ENCODE measurements around the gene TCF4. TPM values are rescaled to one million over a fixed set of nuclear protein-coding genes. Genes with fewer than 3 reads are reported as not detected.

TCF4 gene
- total RNA-seq, 2 experiments from 2014 or later, result 75.9 to 76.0 TPM

DNA sequence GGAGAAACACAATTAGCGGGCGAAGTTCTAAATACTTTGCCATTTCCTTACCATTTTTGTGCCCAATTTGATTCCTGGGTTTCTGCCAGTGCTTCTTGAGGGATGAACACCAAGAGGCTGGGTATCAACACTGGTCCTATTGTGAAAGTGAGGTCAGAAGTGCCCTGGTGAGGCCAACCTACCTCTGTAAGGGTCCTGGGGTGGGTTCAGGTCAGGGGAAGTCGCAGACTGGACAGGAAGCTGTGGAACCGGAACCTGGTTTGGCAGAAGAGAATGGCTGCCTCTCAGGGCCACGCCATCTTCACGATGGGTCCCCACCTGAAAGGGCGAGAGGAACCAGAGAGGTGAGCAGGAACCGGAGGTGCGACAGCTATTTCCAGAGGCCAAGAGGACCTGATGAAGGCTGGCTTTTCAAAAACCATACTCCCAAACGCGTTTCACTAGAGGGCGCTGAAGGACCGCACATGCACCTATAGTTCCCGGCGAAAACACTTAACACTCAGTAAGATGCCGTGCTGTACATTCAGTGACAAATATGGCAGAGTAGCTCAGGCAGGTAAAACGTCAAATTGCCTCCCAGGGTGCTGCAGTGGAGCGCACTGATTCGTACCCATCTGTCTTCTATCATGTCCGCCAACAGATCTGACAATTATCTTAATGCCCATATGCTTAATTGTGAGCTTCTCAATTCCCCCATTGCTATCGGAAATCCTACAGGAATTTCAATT, 353.5 kb downstream of the TCF4 start:
- POLR2A ChIA-PET, result no interaction called here
- intact Hi-C loops (cut with micrococcal nuclease; ENCODE audit: unreplicated experiment), result loop anchor here (10.0 kb wide), 3 partner anchors 180 to 1340 kb away; no protein-coding TSS in a partner anchor
- Histone ChIP-seq H3K36me3 (ENCODE audit: insufficient read depth, low read length) (peaks cover 44% of the 10 kb centered on the region), H2AFZ (ENCODE audit: low read length) (no peak overlapping the region), H3K4me1 (ENCODE audit: insufficient read depth, low read length, poor library complexity, severe bottlenecking) (no peaks in the 10 kb centered on the region), H3K27ac (ENCODE audit: low read depth, low read length, poor library complexity, severe bottlenecking) (no peak overlapping the region), H3K4me2 (ENCODE audit: low read length) (no peak overlapping the region), H3K79me2 (ENCODE audit: insufficient read depth, low read depth, low read length) (no peaks in the 10 kb centered on the region), H3K4me3 (ENCODE audit: low read depth, low read length, poor library complexity, severe bottlenecking) (no peak overlapping the region), H3K9me3 (ENCODE audit: low read length) (no peaks in the 10 kb centered on the region), H4K20me1 (ENCODE audit: insufficient read depth, low read length) (no peaks in the 10 kb centered on the region), H3K9me2 (ENCODE audit: insufficient read depth, low read length) (no peaks in the 10 kb centered on the region)
- no TSS peak for BruUV-seq (replicated peaks)
- peak; percentile 61 for DNase-seq (ENCODE audit: low spot score)
- TF ChIP-seq EZH2phosphoT487 (IDR thresholded peaks at IDR 0.05; ENCODE audit: borderline replicate concordance, low read depth, low read length), result no peak
- TF ChIP-seq, protein P1, sequence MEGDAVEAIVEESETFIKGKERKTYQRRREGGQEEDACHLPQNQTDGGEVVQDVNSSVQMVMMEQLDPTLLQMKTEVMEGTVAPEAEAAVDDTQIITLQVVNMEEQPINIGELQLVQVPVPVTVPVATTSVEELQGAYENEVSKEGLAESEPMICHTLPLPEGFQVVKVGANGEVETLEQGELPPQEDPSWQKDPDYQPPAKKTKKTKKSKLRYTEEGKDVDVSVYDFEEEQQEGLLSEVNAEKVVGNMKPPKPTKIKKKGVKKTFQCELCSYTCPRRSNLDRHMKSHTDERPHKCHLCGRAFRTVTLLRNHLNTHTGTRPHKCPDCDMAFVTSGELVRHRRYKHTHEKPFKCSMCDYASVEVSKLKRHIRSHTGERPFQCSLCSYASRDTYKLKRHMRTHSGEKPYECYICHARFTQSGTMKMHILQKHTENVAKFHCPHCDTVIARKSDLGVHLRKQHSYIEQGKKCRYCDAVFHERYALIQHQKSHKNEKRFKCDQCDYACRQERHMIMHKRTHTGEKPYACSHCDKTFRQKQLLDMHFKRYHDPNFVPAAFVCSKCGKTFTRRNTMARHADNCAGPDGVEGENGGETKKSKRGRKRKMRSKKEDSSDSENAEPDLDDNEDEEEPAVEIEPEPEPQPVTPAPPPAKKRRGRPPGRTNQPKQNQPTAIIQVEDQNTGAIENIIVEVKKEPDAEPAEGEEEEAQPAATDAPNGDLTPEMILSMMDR (conservative IDR thresholded peaks at IDR 0.05; ENCODE audit: low read length), result peak; percentile 77
- CTCF ChIA-PET (ENCODE audit: unreplicated experiment), result interaction anchor here (0.5 to 0.6 kb wide), 2 partner anchors 273 to 548 kb away, joined by 3 read pairs; no protein-coding TSS in a partner anchor

DNA sequence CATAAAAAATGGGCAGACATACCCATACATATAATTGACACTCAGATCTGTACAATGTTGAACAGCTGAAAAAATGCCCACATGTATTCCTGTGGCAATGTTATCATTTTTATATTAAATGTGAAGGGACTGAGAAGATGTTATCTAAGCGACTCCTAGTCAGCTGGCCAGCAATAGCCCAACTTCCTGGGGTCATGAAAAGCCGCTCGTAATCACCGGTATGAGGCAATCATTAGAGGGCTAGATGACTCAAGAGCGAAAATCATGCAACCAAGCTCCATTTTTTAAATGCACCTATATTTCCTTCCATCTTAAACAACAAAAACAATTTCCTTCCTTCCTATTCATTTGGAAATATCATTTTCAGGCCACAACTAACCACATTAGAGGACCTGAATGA, 354.1 kb downstream of the TCF4 start:
- no TSS peak for BruUV-seq (replicated peaks)
- CTCF ChIA-PET (ENCODE audit: unreplicated experiment), result no interaction called here
- H3K79me2 ChIP-seq (ENCODE audit: insufficient read depth, low read depth, low read length), result no peaks in the 10 kb centered on the region
- intact Hi-C loops (cut with micrococcal nuclease; ENCODE audit: unreplicated experiment), result loop anchor here (10.0 kb wide), 3 partner anchors 181 to 1341 kb away; no protein-coding TSS in a partner anchor
- TF ChIP-seq, protein P1 (conservative IDR thresholded peaks at IDR 0.05; ENCODE audit: low read length), result no peak
- TF ChIP-seq EZH2phosphoT487 (IDR thresholded peaks at IDR 0.05; ENCODE audit: borderline replicate concordance, low read depth, low read length), result no peak
- H3K27ac ChIP-seq (ENCODE audit: low read depth, low read length, poor library complexity, severe bottlenecking), result no peak overlapping the region
- no peaks in the 10 kb centered on the region for H4K20me1 ChIP-seq (ENCODE audit: insufficient read depth, low read length)
- POLR2A ChIA-PET, result interaction anchor here (0.9 kb wide), 1 partner anchor 43 kb away, joined by 3 read pairs; no protein-coding TSS in a partner anchor
- no peaks in the 10 kb centered on the region for H3K4me1 ChIP-seq (ENCODE audit: insufficient read depth, low read length, poor library complexity, severe bottlenecking)
- no peak overlapping the region for H3K4me2 ChIP-seq (ENCODE audit: low read length)
- no peak for DNase-seq (ENCODE audit: low spot score)
- no peak overlapping the region for H2AFZ ChIP-seq (ENCODE audit: low read length)
- peaks cover 48% of the 10 kb centered on the region for H3K36me3 ChIP-seq (ENCODE audit: insufficient read depth, low read length)
- no peaks in the 10 kb centered on the region for H3K9me3 ChIP-seq (ENCODE audit: low read length)
- H3K9me2 ChIP-seq (ENCODE audit: insufficient read depth, low read length), result no peaks in the 10 kb centered on the region
- no peak overlapping the region for H3K4me3 ChIP-seq (ENCODE audit: low read depth, low read length, poor library complexity, severe bottlenecking)

DNA sequence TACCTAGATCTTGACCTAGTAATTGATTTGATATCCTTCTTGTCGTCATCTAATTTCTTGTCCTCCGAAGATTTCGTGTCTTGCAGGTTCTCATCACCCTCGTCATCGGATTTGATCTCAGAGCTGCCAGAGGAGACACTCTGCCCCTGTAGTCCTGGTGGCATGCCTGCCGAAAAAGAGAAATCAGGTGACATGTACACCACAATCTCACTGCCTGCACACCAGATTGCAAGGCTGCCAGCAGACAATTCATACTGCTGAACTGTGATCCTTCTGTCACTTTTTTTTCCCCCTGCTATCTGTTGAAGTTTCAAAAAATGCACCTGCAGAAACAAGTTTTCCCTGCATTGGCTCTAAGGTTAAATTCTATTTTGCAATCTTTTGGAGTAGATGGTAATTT, 355.5 kb downstream of the TCF4 start:
- POLR2A ChIA-PET, result no interaction called here
- H3K9me2 ChIP-seq (ENCODE audit: insufficient read depth, low read length), result no peaks in the 10 kb centered on the region
- TF ChIP-seq EZH2phosphoT487 (IDR thresholded peaks at IDR 0.05; ENCODE audit: borderline replicate concordance, low read depth, low read length), result no peak
- TF ChIP-seq, protein P1 (conservative IDR thresholded peaks at IDR 0.05; ENCODE audit: low read length), result no peak
- no TSS peak for BruUV-seq (replicated peaks)
- no peaks in the 10 kb centered on the region for H3K9me3 ChIP-seq (ENCODE audit: low read length)
- H4K20me1 ChIP-seq (ENCODE audit: insufficient read depth, low read length), result no peaks in the 10 kb centered on the region
- no peaks in the 10 kb centered on the region for H3K79me2 ChIP-seq (ENCODE audit: insufficient read depth, low read depth, low read length)
- no peak overlapping the region for H3K4me2 ChIP-seq (ENCODE audit: low read length)
- no peaks in the 10 kb centered on the region for H3K4me1 ChIP-seq (ENCODE audit: insufficient read depth, low read length, poor library complexity, severe bottlenecking)
- H3K36me3 ChIP-seq (ENCODE audit: insufficient read depth, low read length), result peaks cover 61% of the 10 kb centered on the region
- CTCF ChIA-PET (ENCODE audit: unreplicated experiment), result no interaction called here
- intact Hi-C loops (cut with micrococcal nuclease; ENCODE audit: unreplicated experiment), result loop anchor here (10.0 kb wide), 3 partner anchors 182 to 1342 kb away; no protein-coding TSS in a partner anchor
- no peak overlapping the region for H3K4me3 ChIP-seq (ENCODE audit: low read depth, low read length, poor library complexity, severe bottlenecking)
- no peak overlapping the region for H2AFZ ChIP-seq (ENCODE audit: low read length)
- no peak overlapping the region for H3K27ac ChIP-seq (ENCODE audit: low read depth, low read length, poor library complexity, severe bottlenecking)
- no peak for DNase-seq (ENCODE audit: low spot score)

All from OCI-LY7 (cell line).